GM11168 (cell line): ENCODE measurements around the gene SLC26A9.

ENCODE experiments used
- in situ Hi-C: fragments of 300-500 bp; cut with MboI; formaldehyde crosslinking; loops from one replicate; pipeline ENCODE4 v1.12.0; 2022; ENCODE audit warnings: low sequenced_read_pairs; ENCODE audit not compliant: unreplicated experiment

The SLC26A9 gene

GRCh38 chr1:205943245-205943644, at the start of gene SLC26A9:
Gene SLC26A9, minus strand, starts transcription at chr1:205943456. Its CDS starts 7,636 bp downstream, at chr1:205935820.
- in situ Hi-C loops: no loop called here

GRCh38 chr1:205992218-205992882, 49.1 kb upstream of the SLC26A9 start:
- in situ Hi-C loops: no loop called here

GRCh38 chr1:205991237-205991636, 48.0 kb upstream of the SLC26A9 start:
- in situ Hi-C loops: no loop called here

GRCh38 chr1:205990226-205990625, 47.0 kb upstream of the SLC26A9 start:
- in situ Hi-C loops: no loop called here

- in situ Hi-C loops: loop anchor here (10.0 kb wide), 1 partner anchor 195 kb away; no protein-coding TSS in a partner anchor
Observed at GRCh38 chr1:205989786-205990185, 46.5 kb upstream of the SLC26A9 start.

- in situ Hi-C loops: loop anchor here (10.0 kb wide), 1 partner anchor 194 kb away; no protein-coding TSS in a partner anchor
Observed at GRCh38 chr1:205988585-205988995, 45.3 kb upstream of the SLC26A9 start.

GRCh38 chr1:205986861-205987260, 43.6 kb upstream of the SLC26A9 start:
- in situ Hi-C loops: loop anchor here (10.0 kb wide), 1 partner anchor 192 kb away; no protein-coding TSS in a partner anchor

- in situ Hi-C loops: loop anchor here (10.0 kb wide), 1 partner anchor 191 kb away; no protein-coding TSS in a partner anchor
Observed at GRCh38 chr1:205986292-205986691, 43.0 kb upstream of the SLC26A9 start.

GRCh38 chr1:205985330-205986005, 42.2 kb upstream of the SLC26A9 start:
- in situ Hi-C loops: loop anchor here (10.0 kb wide), 1 partner anchor 191 kb away; no protein-coding TSS in a partner anchor

GRCh38 chr1:205983925-205984725, 40.9 kb upstream of the SLC26A9 start:
- in situ Hi-C loops: loop anchor here (5.0 to 10.0 kb wide), 2 partner anchors 123 to 189 kb away; no protein-coding TSS in a partner anchor

GRCh38 chr1:205981257-205981656, 38.0 kb upstream of the SLC26A9 start:
- in situ Hi-C loops: loop anchor here (5.0 to 10.0 kb wide), 2 partner anchors 126 to 186 kb away; no protein-coding TSS in a partner anchor

- in situ Hi-C loops: loop anchor here (5.0 to 10.0 kb wide), 2 partner anchors 127 to 186 kb away; no protein-coding TSS in a partner anchor
Observed at GRCh38 chr1:205980237-205980870, 37.1 kb upstream of the SLC26A9 start.

- in situ Hi-C loops: no loop called here
Observed at GRCh38 chr1:205979301-205979700, 36.0 kb upstream of the SLC26A9 start.

- in situ Hi-C loops: no loop called here
Observed at GRCh38 chr1:205978676-205979075, 35.4 kb upstream of the SLC26A9 start.

- in situ Hi-C loops: no loop called here
Observed at GRCh38 chr1:205977402-205978014, 34.3 kb upstream of the SLC26A9 start.

GRCh38 chr1:205976708-205977401, 33.6 kb upstream of the SLC26A9 start:
- in situ Hi-C loops: no loop called here

GRCh38 chr1:205976036-205976435, 32.8 kb upstream of the SLC26A9 start:
- in situ Hi-C loops: no loop called here

- in situ Hi-C loops: no loop called here
Observed at GRCh38 chr1:205975387-205975998, 32.2 kb upstream of the SLC26A9 start.
